Transverse colon (tissue), 4 donors: Measurements from ENCODE around the gene CANT1. TPM values are rescaled to one million over a fixed set of nuclear protein-coding genes. Genes with fewer than 3 reads are reported as not detected.
A peak's percentile ranks its signal among the peaks of the same experiment; 100 is the strongest.

Experiments used
- DNase-seq: peaks from one replicate; pipeline ENCODE4 v3.0.0-alpha.2; 2019
- H3K27ac ChIP-seq, 4 donors: fragments of 200-600 bp; sonication (generic); 2 replicates each; pipeline ENCODE4 v1.5.1; 2016 to 2018; ENCODE audit warnings: inconsistent platforms in 4 of 4
- H3K27me3 ChIP-seq: fragments of 200-600 bp; sonication (generic); 2 replicates; pipeline ENCODE4 v1.5.1; 2017; ENCODE audit warnings: inconsistent platforms
- H3K36me3 ChIP-seq, 4 donors: fragments of 200-600 bp; sonication (generic); 2 replicates each; pipeline ENCODE4 v1.5.1; 2017 to 2019; ENCODE audit warnings: inconsistent platforms in 4 of 4
- H3K4me1 ChIP-seq, 4 donors: fragments of 200-600 bp; sonication (generic); 2 replicates each; pipeline ENCODE4 v1.5.1; 2017 to 2020; ENCODE audit warnings: inconsistent platforms in 4 of 4
- H3K4me3 ChIP-seq, 4 donors: fragments of 200-600 bp; sonication (generic); 1 replicate in 1 of 4; 2 replicates in 3 of 4; pipeline versions ENCODE4 v1.5.1 to v1.6.1; 2017 to 2019; ENCODE audit warnings: inconsistent platforms in 4 of 4
- H3K9me3 ChIP-seq, 2 donors: fragments of 200-600 bp; sonication (generic); 2 replicates each; pipeline ENCODE4 v1.5.1; 2017 to 2019; ENCODE audit warnings: inconsistent platforms in 2 of 2
- EP300 ChIP-seq: sonication (generic); formaldehyde crosslinking; IDR thresholded peaks from one replicate; pipeline ENCODE4 v1.6.1; 2017; ENCODE audit warnings: antibody characterized with exemption, low read depth
- POLR2A ChIP-seq: fragments of 450-650 bp; IDR thresholded peaks from one replicate; pipeline ENCODE4 v1.6.1; 2016; ENCODE audit warnings: antibody characterized with exemption, mild to moderate bottlenecking, moderate library complexity
- POLR2AphosphoS5 ChIP-seq, 3 donors: sonication (generic); formaldehyde crosslinking; IDR thresholded peaks; one replicate each; pipeline ENCODE4 v1.6.1; 2016; ENCODE audit warnings: antibody characterized with exemption in 3 of 3
- WGBS, 2 donors: methylation state at CpG; one replicate each; pipeline ENCODE4 v1.1.5; 2018; ENCODE audit warnings: low coverage in 1 of 2; 5-methylcytosine and 5-hydroxymethylcytosine counted together
- in situ Hi-C, 4 donors: fragments of 200-750 bp; cut with MboI; loops; one replicate each; pipeline versions ENCODE4 v1.15.0 to v1.15.1; 2017; ENCODE audit warnings: low sequenced_read_pairs in 3 of 4, low pct_ligation_motif_present in 1 of 4, low pct_unique_long_range_greater_than_20kb in 1 of 4
- intact Hi-C: fragments of 100-400 bp; cut with DNase I; formaldehyde crosslinking; loops from one replicate; pipeline ENCODE4 v1.15.1; 2023; ENCODE audit warnings: low total_unique reads
- total RNA-seq, 4 donors: library from RNA; depleted of rRNA; stranded (reverse); fragments of >200 nt; gene quantifications; one replicate each; pipeline ENCODE4 v1.1.0, GENCODE V29; 2016
- TF ChIP-seq, protein P1 (sequence below), 5 experiments: fragments of 200-600 bp in 3 of 5; fragments of 450-650 bp in 2 of 5; sonication (generic) in 3 of 5; IDR thresholded peaks; 1 replicate in 2 of 5; 2 replicates in 3 of 5; pipeline ENCODE4 v1.5.1; 2016 to 2017; ENCODE audit warnings: antibody characterized with exemption in 5 of 5, inconsistent platforms in 3 of 5, mild to moderate bottlenecking in 2 of 5, moderate library complexity in 1 of 5

The CANT1 gene
- total RNA-seq, 4 donors from 2014 or later = 89.4 to 231 (median 138) TPM

DNA sequence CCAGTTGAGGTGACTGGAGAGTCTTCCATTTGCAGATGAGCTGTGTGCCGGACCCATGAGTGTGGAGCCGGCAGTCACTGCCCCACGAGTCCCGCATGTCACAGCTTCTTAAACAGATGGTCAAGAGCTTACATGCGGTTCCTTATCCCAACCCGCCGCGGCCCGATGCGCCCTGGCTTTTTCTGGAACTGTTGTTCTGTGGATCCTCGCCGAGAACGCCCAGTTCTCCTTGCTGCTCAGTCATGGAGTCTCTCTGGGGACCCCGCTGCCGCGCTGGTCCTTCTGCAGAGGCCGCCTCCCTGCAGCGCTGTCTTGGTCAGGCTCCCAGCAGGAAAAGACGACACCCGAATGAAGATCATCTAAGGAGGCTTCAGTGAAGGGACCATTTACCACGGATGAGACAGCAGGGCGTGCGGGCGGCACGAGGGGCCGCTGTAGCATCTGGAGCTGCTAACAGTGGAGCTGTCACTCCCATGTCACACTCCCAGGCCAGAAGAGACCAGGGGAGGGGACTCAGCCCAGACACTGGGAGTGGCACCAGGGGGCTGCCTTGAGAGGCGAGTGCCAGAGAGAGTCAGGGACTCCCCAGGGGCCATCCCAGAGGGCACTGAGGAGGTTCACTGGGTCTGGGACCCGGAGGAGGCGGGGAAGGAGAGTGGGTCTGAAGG lies 19.1 kb downstream of the CANT1 start:
- Histone ChIP-seq H3K4me1 (peaks cover 13 to 60% (median 36%) of the 10 kb centered on the region in 4 donors), H3K4me3 (no peak overlapping the region), H3K36me3 (peaks cover 0 to 30% (median 9%) of the 10 kb centered on the region in 4 donors), H3K27ac (no peak overlapping the region), H3K27me3 (no peaks in the 10 kb centered on the region), H3K9me3 (no peaks in the 10 kb centered on the region)
- 90 to 96% methylated on average over 14 to 29 of the region's 29 CpGs for WGBS, 2 donors
- in situ Hi-C loops = no loop called here
- peak; percentile 7 for DNase-seq
- intact Hi-C loops = no loop called here
- TF ChIP-seq EP300 = no peak
- no peak for TF ChIP-seq POLR2AphosphoS5 (IDR thresholded peaks at IDR 0.05)
- TF ChIP-seq, protein P1, sequence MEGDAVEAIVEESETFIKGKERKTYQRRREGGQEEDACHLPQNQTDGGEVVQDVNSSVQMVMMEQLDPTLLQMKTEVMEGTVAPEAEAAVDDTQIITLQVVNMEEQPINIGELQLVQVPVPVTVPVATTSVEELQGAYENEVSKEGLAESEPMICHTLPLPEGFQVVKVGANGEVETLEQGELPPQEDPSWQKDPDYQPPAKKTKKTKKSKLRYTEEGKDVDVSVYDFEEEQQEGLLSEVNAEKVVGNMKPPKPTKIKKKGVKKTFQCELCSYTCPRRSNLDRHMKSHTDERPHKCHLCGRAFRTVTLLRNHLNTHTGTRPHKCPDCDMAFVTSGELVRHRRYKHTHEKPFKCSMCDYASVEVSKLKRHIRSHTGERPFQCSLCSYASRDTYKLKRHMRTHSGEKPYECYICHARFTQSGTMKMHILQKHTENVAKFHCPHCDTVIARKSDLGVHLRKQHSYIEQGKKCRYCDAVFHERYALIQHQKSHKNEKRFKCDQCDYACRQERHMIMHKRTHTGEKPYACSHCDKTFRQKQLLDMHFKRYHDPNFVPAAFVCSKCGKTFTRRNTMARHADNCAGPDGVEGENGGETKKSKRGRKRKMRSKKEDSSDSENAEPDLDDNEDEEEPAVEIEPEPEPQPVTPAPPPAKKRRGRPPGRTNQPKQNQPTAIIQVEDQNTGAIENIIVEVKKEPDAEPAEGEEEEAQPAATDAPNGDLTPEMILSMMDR (IDR thresholded peaks at IDR 0.05) = no peak
- no peak for TF ChIP-seq POLR2A

GRCh38 chr17:78988152-78988551 lies 21.4 kb downstream of the CANT1 start:
- 64 to 73% methylated on average over 3 to 6 of the region's 6 CpGs for WGBS, 2 donors
- DNase-seq = no peak

GRCh38 chr17:78986649-78987328 lies 22.8 kb downstream of the CANT1 start:
- intact Hi-C loops (no loop called here), in situ Hi-C loops (no loop called here)
- TF ChIP-seq POLR2A (peak; percentile 20), EP300 (no peak), POLR2AphosphoS5 (IDR thresholded peaks at IDR 0.05) (peak; percentile 26 to 53 (median 28))
- TF ChIP-seq, protein P1 (IDR thresholded peaks at IDR 0.05) = no peak
- Histone ChIP-seq H3K27me3 (no peaks in the 10 kb centered on the region), H3K4me1 (peaks cover 12 to 33% (median 14%) of the 10 kb centered on the region in 4 donors), H3K9me3 (no peaks in the 10 kb centered on the region), H3K27ac (peak overlapping the region; percentile 65 to 79 (median 74)), H3K4me3 (peak overlapping the region in 3 of 4 donors; percentile 5 to 31 (median 13)), H3K36me3 (peaks cover 0 to 14% (median 5%) of the 10 kb centered on the region in 4 donors)
- WGBS, 2 donors = 8 to 10% methylated on average over 8 to 15 of the region's 15 CpGs
- no peak for DNase-seq

More at GRCh38 chr17:78988152-78988551, 21.4 kb downstream of the CANT1 start:
- Histone ChIP-seq H3K4me1 (peaks cover 13 to 37% (median 19%) of the 10 kb centered on the region in 4 donors), H3K36me3 (peaks cover 0 to 23% (median 9%) of the 10 kb centered on the region in 4 donors), H3K9me3 (no peaks in the 10 kb centered on the region), H3K4me3 (no peak overlapping the region), H3K27ac (peak overlapping the region in 1 of 4 donors; percentile 79), H3K27me3 (no peaks in the 10 kb centered on the region)
- intact Hi-C loops = no loop called here
- TF ChIP-seq EP300 (no peak), POLR2AphosphoS5 (IDR thresholded peaks at IDR 0.05) (no peak), POLR2A (no peak)
- TF ChIP-seq, protein P1 (IDR thresholded peaks at IDR 0.05) = no peak
- in situ Hi-C loops = no loop called here

DNA sequence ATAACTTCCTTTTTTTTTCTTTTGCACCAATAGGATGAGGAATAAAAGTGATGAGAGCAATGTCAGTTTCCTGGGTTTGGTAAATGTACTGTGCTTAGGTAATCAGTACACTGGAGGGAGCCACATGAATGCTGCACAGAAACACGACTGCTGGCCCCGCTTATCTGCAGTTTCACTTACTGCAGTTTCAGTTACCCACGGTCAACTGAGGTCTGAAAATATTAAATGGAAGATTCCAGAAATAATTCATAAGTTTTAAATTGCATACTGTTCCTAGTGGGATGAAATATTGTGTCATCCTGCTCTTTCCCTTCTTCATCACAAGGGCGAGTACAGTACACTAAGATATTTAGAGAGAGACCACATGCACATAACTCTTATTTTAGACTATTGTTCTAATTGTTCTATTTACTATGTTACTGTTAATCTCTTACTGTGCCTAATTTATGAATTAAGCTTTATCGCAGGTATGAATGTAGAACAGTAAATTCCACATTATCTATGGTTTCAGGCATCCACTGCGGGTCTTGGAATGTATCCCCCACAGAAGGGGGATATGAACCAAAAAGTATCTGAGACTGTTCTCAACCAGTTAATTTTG lies 23.4 kb downstream of the CANT1 start:
- Histone ChIP-seq H3K9me3 (no peaks in the 10 kb centered on the region), H3K4me1 (peaks cover 12 to 33% (median 14%) of the 10 kb centered on the region in 4 donors), H3K27me3 (no peaks in the 10 kb centered on the region), H3K4me3 (peak overlapping the region in 2 of 4 donors; percentile 3 to 13), H3K36me3 (peaks cover 0 to 8% (median 1%) of the 10 kb centered on the region in 4 donors), H3K27ac (peak overlapping the region; percentile 65 to 79 (median 74))
- in situ Hi-C loops = no loop called here
- TF ChIP-seq POLR2A = peak; percentile 8
- TF ChIP-seq EP300 = no peak
- TF ChIP-seq, protein P1 (IDR thresholded peaks at IDR 0.05) = peak in 4 of 5 experiments; percentile 31 to 52 (median 42)
- TF ChIP-seq POLR2AphosphoS5 (IDR thresholded peaks at IDR 0.05) = peak in 1 of 3 donors; percentile 15
- peak; percentile 53 for DNase-seq
- intact Hi-C loops = no loop called here
- WGBS, 2 donors = 13 to 20% methylated on average over 5 to 6 of the region's 6 CpGs
